ENCODE measurements around the gene SACM1L.

GRCh38 chr3:45794177-45794560 lies 105.0 kb downstream of the SACM1L start:
- TF ChIP-seq CTCF (conservative IDR thresholded peaks at IDR 0.05 in 1 of 2, IDR thresholded peaks at IDR 0.05 in 1 of 2; ENCODE audit: extremely low read depth in 1 of 2, insufficient read depth in 1 of 2, low read depth in 1 of 2, low read length in 2 of 2) (no peak), EZH2 (IDR thresholded peaks at IDR 0.05; ENCODE audit: borderline replicate concordance, low read length) (no peak)

Data from mammary epithelial cell (primary cell).